K562 (cell line): ENCODE data around the gene NPEPPS. TPM values are rescaled to one million over a fixed set of nuclear protein-coding genes. Genes with fewer than 3 reads are reported as not detected.

Experiments
- EGR1 ChIP-seq: fragments of 450-650 bp; conservative IDR thresholded peaks from 2 replicates; pipeline ENCODE4 v1.6.1; 2017; ENCODE audit warnings: mild to moderate bottlenecking
- EHMT2 ChIP-seq: fragments of 450-650 bp; IDR thresholded peaks from 2 replicates; pipeline ENCODE4 v1.6.1; 2018; ENCODE audit warnings: antibody characterized with exemption
- FOSL1 ChIP-seq: fragments of 200-800 bp; sonication (Bioruptor generic); conservative IDR thresholded peaks from 2 replicates; pipeline ENCODE4 v1.6.1; 2016; ENCODE audit warnings: missing genetic modification characterization, missing compliant biosample characterization
- GTF2B ChIP-seq: IDR thresholded peaks from 2 replicates; pipeline ENCODE4 v1.6.1; 2011; ENCODE audit not compliant: insufficient read length; ENCODE audit errors: extremely low read depth
- HMGXB4 ChIP-seq: sonication (generic); formaldehyde crosslinking; IDR thresholded peaks from 2 replicates; pipeline ENCODE4 v1.8.1; 2023; ENCODE audit warnings: mild to moderate bottlenecking, missing genetic modification reagents
- NFIC ChIP-seq: fragments of 450-650 bp; IDR thresholded peaks from 2 replicates; pipeline ENCODE4 v1.6.1; 2017; ENCODE audit warnings: mild to moderate bottlenecking, inconsistent platforms
- POLR2A ChIP-seq: fragments of 450-650 bp; conservative IDR thresholded peaks from 2 replicates; pipeline ENCODE4 v1.6.1; 2016
- POLR2H ChIP-seq: IDR thresholded peaks from 2 replicates; pipeline ENCODE4 v1.6.1; 2016; ENCODE audit warnings: missing genetic modification characterization, low read depth, mild to moderate bottlenecking, control low read depth, missing compliant biosample characterization, moderate library complexity
- PTBP1 ChIP-seq: fragments of 200-400 bp; formaldehyde crosslinking; IDR thresholded peaks from 2 replicates; pipeline ENCODE4 v1.6.1; 2017; ENCODE audit warnings: low read depth, low read length
- SIRT6 ChIP-seq: IDR thresholded peaks from one replicate; pipeline ENCODE4 v1.6.1; 2012; ENCODE audit warnings: low read depth, mild to moderate bottlenecking, control low read depth, inconsistent platforms, low read length, moderate library complexity
- SREBF1 ChIP-seq: fragments of 150-350 bp; IDR thresholded peaks from 2 replicates; pipeline ENCODE4 v1.6.1; 2014; ENCODE audit warnings: antibody characterized with exemption, low read depth, low read length, borderline replicate concordance
- STAG1 ChIP-seq: sonication (generic); formaldehyde crosslinking; IDR thresholded peaks from 2 replicates; pipeline ENCODE4 v1.5.0; 2020; ENCODE audit warnings: missing genetic modification reagents, borderline replicate concordance
- TCF7L2 ChIP-seq: fragments of 150-350 bp; IDR thresholded peaks from 2 replicates; pipeline ENCODE4 v1.6.1; 2016; ENCODE audit warnings: low read depth, mild to moderate bottlenecking, low read length, moderate library complexity
- ZNF121 ChIP-seq: sonication (generic); formaldehyde crosslinking; conservative IDR thresholded peaks from 2 replicates; pipeline ENCODE4 v1.8.0; 2022; ENCODE audit warnings: missing genetic modification reagents
- ZNF184 ChIP-seq: sonication (generic); formaldehyde crosslinking; IDR thresholded peaks from 2 replicates; pipeline ENCODE4 v1.5.0; 2020; ENCODE audit warnings: missing genetic modification reagents
- ZNF263 ChIP-seq: sonication (generic); formaldehyde crosslinking; IDR thresholded peaks from 2 replicates; pipeline ENCODE4 v1.8.0; 2022; ENCODE audit warnings: mild to moderate bottlenecking, missing genetic modification reagents, borderline replicate concordance
- polyA plus RNA-seq, 8 experiments: library from polyadenylated mRNA; depleted of rRNA in 4 of 8; stranded (reverse) in 5 of 8; unstranded in 3 of 8; fragments of >200 nt; fragmentation: Nextera tagmentation in 2 of 8; fragmentation: Illumina TruSeq in 1 of 8; extraction: Ambion mirVana in 2 of 8; extraction: Trizol in 1 of 8; gene quantifications; 2 replicates each; pipeline versions ENCODE4 v1.2.1 to v1.2.3, GENCODE V29; 2011 to 2014; ENCODE audit warnings: inconsistent platforms in 1 of 8, missing spikeins in 1 of 8
- total RNA-seq, 7 experiments: library from RNA; depleted of rRNA in 6 of 7; stranded (reverse); fragments of >200 nt in 6 of 7; fragmentation: Illumina TruSeq in 2 of 7; extraction: Trizol in 2 of 7; gene quantifications; 2 replicates each; pipeline versions ENCODE4 v1.2.1 to v1.2.3, GENCODE V29; 2011 to 2021; ENCODE audit warnings: low replicate concordance in 1 of 7
- TF ChIP-seq, protein P1 (sequence below), 2 experiments: fragments of 450-650 bp in 1 of 2; sonication (generic) in 1 of 2; formaldehyde crosslinking in 1 of 2; IDR thresholded peaks in 1 of 2; conservative IDR thresholded peaks in 1 of 2; 2 replicates each; pipeline versions ENCODE4 v1.6.1 to v1.8.1; 2016 to 2023; ENCODE audit warnings: mild to moderate bottlenecking in 2 of 2, moderate library complexity in 2 of 2, inconsistent platforms in 1 of 2, missing genetic modification reagents in 1 of 2

NPEPPS gene
- total and polyA plus RNA-seq, 9 of the 15 experiments (the other 6 are each of a cell fraction or from before 2014, with no cell fraction given) = 21.4 to 108 (median 46.0) TPM

GRCh38 chr17:47649972-47650524, 119.1 kb downstream of the NPEPPS start (continued):
- TF ChIP-seq GTF2B (no peak), ZNF184 (no peak), TCF7L2 (no peak), ZNF121 (CRISPR knock-in tag) (no peak), NFIC (no peak), EHMT2 (no peak), PTBP1 (no peak), SIRT6 (no peak), STAG1 (CRISPR knock-in tag) (no peak), POLR2H (tag) (no peak), EGR1 (no peak), SREBF1 (no peak), ZNF263 (CRISPR knock-in tag) (no peak), HMGXB4 (CRISPR knock-in tag) (0 out of 2 replicates have a peak, but pooled peaks have one; percentile 10), POLR2A (peak; percentile 68), FOSL1 (no peak)
- TF ChIP-seq, protein P1, sequence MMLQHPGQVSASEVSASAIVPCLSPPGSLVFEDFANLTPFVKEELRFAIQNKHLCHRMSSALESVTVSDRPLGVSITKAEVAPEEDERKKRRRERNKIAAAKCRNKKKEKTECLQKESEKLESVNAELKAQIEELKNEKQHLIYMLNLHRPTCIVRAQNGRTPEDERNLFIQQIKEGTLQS (IDR thresholded peaks at IDR 0.05) = no peak
- TF ChIP-seq, protein P1 (CRISPR knock-in tag; conservative IDR thresholded peaks at IDR 0.05) = no peak
